Activated B cell treated with CpG ODN at 0.5 μM for 24 hours (primary cell): ENCODE data around the gene PDE4C. TPM values are rescaled to one million over a fixed set of nuclear protein-coding genes. Genes with fewer than 3 reads are reported as not detected.

Experiments used
- ATAC-seq: fragments of 200-7000 bp; cut with Tn5 transposase; one replicate; pipeline ENCODE4 v1.10.0; 2021; ENCODE audit warnings: low read depth, mild to moderate bottlenecking, moderate library complexity
- CTCF ChIA-PET: fragments of 350-600 bp; sonication (Branson Sonifier 250); formaldehyde crosslinking; loops from one replicate; lab custom pipeline; 2021; ENCODE audit warnings: antibody characterized with exemption; lab: Charles Lee
- POLR2A ChIA-PET: fragments of 350-600 bp; sonication (Branson Sonifier 250); formaldehyde crosslinking; loops from one replicate; lab custom pipeline; 2021; ENCODE audit warnings: antibody characterized with exemption; lab: Charles Lee
- DNase-seq: peaks from one replicate; pipeline ENCODE4 v3.0.0; 2022
- H3K27ac Mint-ChIP-seq: one replicate; pipeline ENCODE4 v1.8.0; 2020; ENCODE audit warnings: mixed read lengths
- H3K27me3 Mint-ChIP-seq: one replicate; pipeline ENCODE4 v1.8.0; 2021; ENCODE audit warnings: mixed read lengths
- H3K36me3 Mint-ChIP-seq: one replicate; pipeline ENCODE4 v1.8.0; 2021; ENCODE audit warnings: low read depth, mixed read lengths
- H3K4me1 Mint-ChIP-seq: one replicate; pipeline ENCODE4 v1.8.0; 2021; ENCODE audit warnings: mixed read lengths
- H3K4me3 Mint-ChIP-seq: one replicate; pipeline ENCODE4 v1.8.0; 2020; ENCODE audit warnings: mild to moderate bottlenecking, mixed read lengths
- H3K9me3 Mint-ChIP-seq: one replicate; pipeline ENCODE4 v1.8.0; 2020; ENCODE audit warnings: mixed read lengths
- intact Hi-C: fragments of 100-400 bp; cut with micrococcal nuclease; formaldehyde crosslinking; loops from one replicate; pipeline ENCODE4 v1.15.1; 2024
- total RNA-seq: library from RNA; stranded (reverse); gene quantifications from 2 replicates; pipeline ENCODE4 v1.2.3, GENCODE V29; 2022
- TF ChIP-seq, protein P1 (sequence below): fragments of 200-600 bp; IDR thresholded peaks from one replicate; pipeline ENCODE4 v1.8.0; 2022; ENCODE audit warnings: antibody characterized with exemption, mild to moderate bottlenecking

The PDE4C gene
- total RNA-seq, 1 donor from 2014 or later: not detected

DNA sequence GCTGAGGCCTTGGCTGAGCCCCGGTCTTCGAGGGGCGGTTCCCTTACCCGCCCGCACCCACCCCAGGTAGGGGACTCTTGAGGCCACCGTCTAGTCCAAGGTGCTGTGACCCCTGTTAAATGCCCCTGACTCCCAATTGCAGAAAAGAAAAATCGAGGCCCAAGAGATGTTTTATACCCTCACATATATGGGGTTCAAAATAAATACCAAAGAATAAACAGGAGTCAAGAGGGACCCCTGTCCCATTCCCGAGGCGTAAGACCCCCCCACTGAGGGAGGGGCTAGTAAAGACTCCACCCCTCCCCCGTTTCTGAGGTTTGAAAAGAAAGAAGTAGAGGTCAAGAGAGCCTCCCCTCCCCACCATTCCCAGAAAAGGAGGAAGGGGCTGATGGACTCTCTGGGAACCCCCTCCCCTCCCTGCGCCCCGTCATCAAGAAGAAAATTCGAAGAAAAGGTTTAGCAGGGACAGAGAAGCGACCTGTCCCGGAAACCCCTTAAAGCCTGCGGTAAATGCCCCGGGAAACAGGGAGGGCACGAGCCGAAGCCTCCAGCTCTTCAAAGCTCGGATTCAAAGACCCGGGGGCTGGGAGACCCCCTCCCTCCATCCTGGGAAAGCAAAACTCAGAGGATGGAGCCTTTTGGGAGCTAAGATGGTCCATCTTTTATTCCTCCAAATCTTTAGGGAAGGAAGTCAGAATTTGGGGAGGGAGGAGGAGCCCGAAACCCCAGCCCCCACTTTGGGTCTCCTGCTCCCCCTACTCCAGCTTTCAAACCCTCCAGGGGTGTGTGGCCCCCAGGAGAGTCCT lies 21.6 kb downstream of the PDE4C start:
- Mint-ChIP-seq H3K27ac (peak overlapping the region; percentile 87), H3K27me3 (peaks cover 5% of the 10 kb centered on the region), H3K36me3 (peaks cover 6% of the 10 kb centered on the region), H3K9me3 (no peaks in the 10 kb centered on the region), H3K4me1 (peaks cover 29% of the 10 kb centered on the region), H3K4me3 (peak overlapping the region; percentile 92)
- DNase-seq (peak; percentile 70), ATAC-seq (peak; percentile 29)
- ChIA-PET CTCF (interaction anchor here (0.7 to 6.8 kb wide), 11 partner anchors 13 to 266 kb away, joined by 3 to 95 read pairs (median 7); a partner anchor contains a TSS), POLR2A (interaction anchor here (0.5 to 6.0 kb wide), 25 partner anchors 11 to 524 kb away, joined by 3 to 112 read pairs (median 6); partner anchors contain the start of genes IFI30, IQCN, JUND and LSM4)
- TF ChIP-seq, protein P1, sequence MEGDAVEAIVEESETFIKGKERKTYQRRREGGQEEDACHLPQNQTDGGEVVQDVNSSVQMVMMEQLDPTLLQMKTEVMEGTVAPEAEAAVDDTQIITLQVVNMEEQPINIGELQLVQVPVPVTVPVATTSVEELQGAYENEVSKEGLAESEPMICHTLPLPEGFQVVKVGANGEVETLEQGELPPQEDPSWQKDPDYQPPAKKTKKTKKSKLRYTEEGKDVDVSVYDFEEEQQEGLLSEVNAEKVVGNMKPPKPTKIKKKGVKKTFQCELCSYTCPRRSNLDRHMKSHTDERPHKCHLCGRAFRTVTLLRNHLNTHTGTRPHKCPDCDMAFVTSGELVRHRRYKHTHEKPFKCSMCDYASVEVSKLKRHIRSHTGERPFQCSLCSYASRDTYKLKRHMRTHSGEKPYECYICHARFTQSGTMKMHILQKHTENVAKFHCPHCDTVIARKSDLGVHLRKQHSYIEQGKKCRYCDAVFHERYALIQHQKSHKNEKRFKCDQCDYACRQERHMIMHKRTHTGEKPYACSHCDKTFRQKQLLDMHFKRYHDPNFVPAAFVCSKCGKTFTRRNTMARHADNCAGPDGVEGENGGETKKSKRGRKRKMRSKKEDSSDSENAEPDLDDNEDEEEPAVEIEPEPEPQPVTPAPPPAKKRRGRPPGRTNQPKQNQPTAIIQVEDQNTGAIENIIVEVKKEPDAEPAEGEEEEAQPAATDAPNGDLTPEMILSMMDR: no peak
- intact Hi-C loops: loop anchor here (1.0 to 2.0 kb wide), 10 partner anchors 12 to 432 kb away; partner anchors contain the start of genes IFI30 and LSM4

DNA sequence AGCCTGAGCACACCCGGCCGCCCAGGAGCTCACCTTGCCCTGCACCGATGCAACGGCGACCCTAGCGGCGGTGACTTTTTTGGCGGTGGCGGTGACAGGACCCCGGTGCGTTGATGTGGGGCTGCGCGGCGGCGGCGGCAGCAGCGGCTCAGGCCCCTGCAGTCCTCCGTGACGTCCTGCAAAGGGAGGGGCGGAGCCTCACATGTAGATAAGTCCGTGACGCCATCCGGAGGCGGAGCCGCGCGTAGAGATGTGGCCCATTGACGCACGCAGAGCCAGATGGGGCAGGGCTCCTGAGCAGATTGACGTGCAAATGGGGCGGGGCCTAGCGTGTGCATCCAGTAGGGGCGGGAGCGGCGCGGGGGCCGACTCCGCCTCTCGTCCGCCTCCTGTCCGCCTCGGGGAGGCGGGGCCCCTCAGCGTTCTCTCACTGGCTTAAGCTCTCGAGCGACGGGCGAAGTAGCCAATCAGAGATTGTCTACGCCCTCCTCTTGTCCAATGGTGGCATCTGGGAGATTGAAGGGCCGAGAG lies 22.3 kb downstream of the PDE4C start, which contains the start of gene RAB3A:
Gene RAB3A, minus strand, starts transcription at position 180 of the 531 bp plus-strand sequence. CDS start 1,302 bp downstream, outside the sequence.
- H3K36me3 Mint-ChIP-seq: peaks cover 9% of the 10 kb centered on the region
- H3K4me1 Mint-ChIP-seq: peaks cover 29% of the 10 kb centered on the region
- ATAC-seq: peak; percentile 86
- H3K27ac Mint-ChIP-seq: peak within 1 kb of the TSS; percentile 87
- peaks cover 5% of the 10 kb centered on the region for H3K27me3 Mint-ChIP-seq
- H3K9me3 Mint-ChIP-seq: no peaks in the 10 kb centered on the region
- TF ChIP-seq, protein P1: no peak
- intact Hi-C loops: loop anchor here (1.0 to 2.0 kb wide), 10 partner anchors 12 to 432 kb away; partner anchors contain the start of genes IFI30 and LSM4
- ChIA-PET POLR2A (interaction anchor here (0.5 to 6.0 kb wide), 23 partner anchors 10 to 717 kb away, joined by 3 to 112 read pairs (median 6); partner anchors contain the start of genes IFI30, JUND, LSM4 and MAST3), CTCF (interaction anchor here (1.2 to 2.7 kb wide), 5 partner anchors 12 to 184 kb away, joined by 3 to 12 read pairs (median 7); no protein-coding TSS in a partner anchor)
- peak; percentile 95 for DNase-seq
- peak within 1 kb of the TSS; percentile 92 for H3K4me3 Mint-ChIP-seq

GRCh38 chr19:18203408-18203862 lies 22.8 kb downstream of the PDE4C start:
- H3K36me3 Mint-ChIP-seq: peaks cover 14% of the 10 kb centered on the region
- intact Hi-C loops: no loop called here
- peaks cover 29% of the 10 kb centered on the region for H3K4me1 Mint-ChIP-seq
- CTCF ChIA-PET: interaction anchor here (1.1 to 2.7 kb wide), 6 partner anchors 12 to 185 kb away, joined by 3 to 12 read pairs (median 7); no protein-coding TSS in a partner anchor
- peaks cover under 1% of the 10 kb centered on the region for H3K27me3 Mint-ChIP-seq
- no peaks in the 10 kb centered on the region for H3K9me3 Mint-ChIP-seq
- DNase-seq (no peak), ATAC-seq (no peak)
- TF ChIP-seq, protein P1: no peak
- H3K4me3 Mint-ChIP-seq: peak overlapping the region; percentile 88
- H3K27ac Mint-ChIP-seq: peak overlapping the region; percentile 70
- POLR2A ChIA-PET: interaction anchor here (0.5 to 6.0 kb wide), 21 partner anchors 10 to 717 kb away, joined by 3 to 112 read pairs (median 6); partner anchors contain the start of genes IFI30, JUND, LSM4 and MAST3

DNA sequence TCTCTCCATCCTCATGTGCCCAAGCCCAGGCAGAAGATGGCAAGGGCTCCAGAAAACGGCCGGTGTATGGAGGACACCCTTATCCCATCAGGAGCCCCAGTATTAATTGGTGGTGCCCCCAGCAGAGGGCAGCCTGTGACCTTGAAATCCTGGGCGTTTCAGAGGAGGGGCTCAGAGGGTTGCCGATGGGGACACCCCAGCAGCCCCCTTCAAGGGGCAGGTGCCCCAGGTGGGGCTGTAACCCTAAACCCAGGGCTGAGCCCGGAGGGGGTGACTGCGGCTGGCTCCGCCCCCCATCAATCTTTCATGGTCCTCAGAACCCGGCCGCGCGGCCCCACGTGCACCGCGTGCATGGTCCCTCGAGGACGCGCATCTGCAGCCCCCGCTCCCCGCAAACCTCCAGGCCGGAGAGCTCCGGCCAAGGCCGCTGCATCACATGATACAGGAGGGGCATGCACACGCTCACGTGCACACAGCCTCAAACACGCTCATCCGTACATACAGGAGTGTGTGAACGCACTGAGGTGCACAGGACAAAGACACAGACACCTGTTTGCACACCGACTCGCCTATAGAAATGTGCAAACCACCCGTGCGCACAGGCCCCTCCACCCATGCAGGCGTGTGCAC lies 23.3 kb downstream of the PDE4C start:
- ATAC-seq (no peak), DNase-seq (peak; percentile 34)
- Mint-ChIP-seq H3K9me3 (no peaks in the 10 kb centered on the region), H3K27ac (no peak overlapping the region), H3K4me1 (peaks cover 29% of the 10 kb centered on the region), H3K27me3 (no peaks in the 10 kb centered on the region), H3K4me3 (peak overlapping the region; percentile 88), H3K36me3 (peaks cover 20% of the 10 kb centered on the region)
- ChIA-PET CTCF (interaction anchor here (1.1 to 2.7 kb wide), 5 partner anchors 11 to 185 kb away, joined by 3 to 12 read pairs (median 7); no protein-coding TSS in a partner anchor), POLR2A (interaction anchor here (0.5 to 6.0 kb wide), 14 partner anchors 9 to 193 kb away, joined by 3 to 112 read pairs (median 6); partner anchors contain the start of genes IFI30, JUND, MAST3 and MPV17L2)
- intact Hi-C loops: no loop called here
- TF ChIP-seq, protein P1: no peak
